HG03571 (cell line): ENCODE measurements around the gene RSBN1L.

Source experiments
- ATAC-seq: cut with Tn5 transposase; IDR thresholded peaks from one replicate; pipeline ENCODE4 v1.9.1; 2021; ENCODE audit not compliant: unreplicated experiment

RSBN1L gene

DNA sequence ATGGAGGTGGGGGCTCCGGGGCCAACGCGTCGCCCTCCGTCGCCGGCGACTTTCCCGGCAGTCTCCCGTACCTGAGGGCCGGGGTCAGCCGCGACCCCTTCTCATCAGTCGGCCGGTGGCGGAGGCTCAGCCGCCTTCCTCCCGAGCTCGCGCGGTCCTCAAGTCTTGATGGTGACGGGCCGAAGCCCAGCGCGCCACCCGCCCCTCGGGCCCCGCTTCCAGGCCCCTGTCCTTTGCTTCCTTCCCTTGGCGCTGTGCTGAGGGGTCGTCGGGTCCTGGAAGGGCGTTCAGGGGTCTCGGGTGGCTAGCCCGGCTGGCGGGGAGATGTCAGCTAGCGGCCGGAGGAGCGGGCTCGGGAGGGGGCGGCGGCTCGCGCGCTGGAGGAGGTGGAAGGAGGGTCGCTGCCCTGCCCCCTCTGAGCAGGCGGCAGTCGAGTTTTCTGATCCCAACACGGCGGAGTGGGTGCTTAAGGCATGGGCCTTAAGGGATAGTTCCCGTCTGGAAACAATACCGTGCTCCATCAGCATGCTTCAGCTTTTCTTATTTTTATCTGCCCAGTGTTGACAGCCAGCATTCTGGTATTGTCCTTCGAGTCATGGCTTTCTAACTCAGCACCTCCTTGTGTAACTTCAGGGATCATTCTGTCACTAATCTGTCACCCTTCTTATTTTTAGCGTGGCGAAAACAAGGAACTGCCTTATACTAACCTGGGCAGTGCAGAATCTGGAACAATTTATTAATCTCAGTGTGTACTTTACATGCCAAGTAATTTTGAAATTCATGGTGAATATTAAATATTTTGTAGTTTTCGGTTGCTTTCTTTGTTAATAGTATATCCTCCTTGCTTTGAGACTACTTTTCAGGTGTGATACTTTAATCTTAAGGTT is 103.1 kb downstream of the RSBN1L start:
- peak; percentile 0 for ATAC-seq

DNA sequence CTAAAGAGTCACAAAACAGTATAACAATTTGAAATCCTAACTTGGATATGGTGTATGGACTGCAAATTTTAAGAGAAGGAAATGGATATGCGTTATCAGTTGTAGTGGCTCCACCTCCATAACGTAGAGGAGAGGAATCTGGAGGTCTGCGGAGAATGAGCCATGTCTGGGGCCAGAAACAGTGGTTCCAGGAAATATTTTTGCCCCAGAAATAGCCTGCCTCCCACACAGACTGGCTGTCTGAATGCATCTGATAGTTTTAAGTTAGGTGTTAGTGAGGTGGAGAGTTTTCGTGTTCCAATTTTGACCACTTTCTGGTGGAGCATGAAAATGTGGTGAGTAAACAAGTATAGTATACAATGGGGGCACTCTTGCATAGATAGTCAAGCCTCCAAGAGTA is 103.9 kb downstream of the RSBN1L start:
- ATAC-seq = no peak

DNA sequence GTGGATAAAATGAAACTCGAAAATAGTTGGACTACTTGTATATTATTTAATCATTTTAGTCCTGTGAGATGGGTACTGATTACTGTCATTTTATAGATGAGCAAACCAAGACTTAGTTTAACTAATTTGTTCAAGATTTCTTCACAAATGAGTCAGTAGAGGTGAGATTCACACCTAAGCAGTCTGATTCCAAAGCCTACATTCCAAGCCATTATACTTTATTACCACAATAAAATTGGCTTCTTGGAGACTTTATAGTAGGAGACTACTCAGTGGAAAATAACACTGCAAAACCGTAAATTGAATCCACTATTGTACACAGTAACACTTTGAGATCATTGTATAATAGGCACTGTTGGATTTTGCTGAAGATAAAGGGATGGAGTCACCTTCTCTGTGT is 104.5 kb downstream of the RSBN1L start:
- ATAC-seq = no peak

DNA sequence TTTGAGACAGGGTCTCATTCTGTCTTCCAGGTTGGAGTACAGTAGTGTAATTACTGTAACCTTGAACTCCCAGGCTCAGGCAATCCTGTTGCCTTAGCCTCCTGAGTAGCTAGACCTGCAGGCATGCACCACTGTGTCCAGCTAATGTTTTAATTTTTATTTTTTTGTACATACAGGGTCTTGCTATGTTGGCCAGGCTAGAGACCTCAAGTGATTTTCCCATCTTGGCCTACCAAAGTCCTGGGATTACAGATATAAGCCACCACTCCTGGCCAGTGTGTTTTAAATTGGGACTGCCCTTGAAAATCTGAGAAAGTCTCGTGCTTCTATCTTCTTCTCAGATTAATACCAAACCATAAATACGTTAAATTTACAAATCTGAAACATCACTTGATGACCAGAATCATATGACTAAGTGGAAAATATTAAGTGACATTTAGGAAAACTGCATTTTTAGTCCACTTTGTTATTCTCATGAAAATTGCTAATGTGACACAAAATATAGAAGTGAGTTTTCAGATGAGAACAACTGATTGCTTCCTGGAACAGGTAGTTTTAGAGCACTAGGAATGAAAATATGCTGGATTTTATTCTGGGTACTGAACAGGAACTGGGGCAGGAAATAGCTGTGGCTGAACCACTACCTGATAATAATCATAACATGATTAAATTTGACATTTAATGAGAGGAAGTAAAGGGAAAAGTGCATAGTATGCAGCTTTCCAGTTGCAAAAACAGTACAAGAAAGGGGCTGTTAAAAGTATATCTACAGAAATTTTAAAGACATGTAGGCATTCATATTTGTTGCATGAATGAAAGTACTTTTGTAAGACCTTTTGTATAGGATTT is 106.5 kb downstream of the RSBN1L start:
- no peak for ATAC-seq

DNA sequence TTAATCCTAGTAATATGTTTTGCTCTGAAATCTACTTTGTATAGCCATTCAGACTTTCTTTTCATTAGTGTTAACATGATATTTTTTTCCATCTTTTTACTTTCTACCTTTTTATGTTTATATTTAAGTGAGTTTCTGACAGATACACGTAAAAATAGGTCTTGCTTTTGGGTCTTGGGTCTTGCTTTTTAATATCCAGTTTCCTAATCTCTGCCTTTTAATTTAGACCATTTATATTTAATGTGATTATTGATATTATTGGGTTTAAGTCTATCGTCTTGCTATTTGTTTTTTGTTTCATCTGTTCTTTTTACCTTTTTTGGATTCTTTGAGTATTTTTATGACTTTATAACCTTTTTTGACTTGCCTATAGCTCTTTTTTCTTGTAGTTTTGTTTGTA is 110.2 kb downstream of the RSBN1L start:
- no peak for ATAC-seq

DNA sequence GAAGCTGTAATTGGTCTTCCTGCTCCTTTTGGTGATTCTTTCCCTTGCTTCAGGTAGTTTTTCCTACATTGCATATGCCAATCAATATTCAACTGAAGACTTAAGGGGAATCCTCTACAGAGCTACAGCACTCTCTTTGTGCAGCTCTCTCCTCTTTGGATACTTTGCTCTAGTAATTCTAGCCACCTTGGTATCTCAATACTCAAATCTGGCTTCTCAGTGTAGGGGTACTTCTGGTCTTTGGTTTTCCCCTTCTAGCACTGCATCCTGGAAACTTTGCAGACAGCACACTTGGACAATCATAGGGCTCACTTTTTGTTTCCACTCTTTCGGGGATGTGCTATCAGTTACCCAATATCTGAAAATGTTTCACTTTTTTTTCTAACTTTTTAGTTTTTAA is 112.3 kb downstream of the RSBN1L start:
- no peak for ATAC-seq

DNA sequence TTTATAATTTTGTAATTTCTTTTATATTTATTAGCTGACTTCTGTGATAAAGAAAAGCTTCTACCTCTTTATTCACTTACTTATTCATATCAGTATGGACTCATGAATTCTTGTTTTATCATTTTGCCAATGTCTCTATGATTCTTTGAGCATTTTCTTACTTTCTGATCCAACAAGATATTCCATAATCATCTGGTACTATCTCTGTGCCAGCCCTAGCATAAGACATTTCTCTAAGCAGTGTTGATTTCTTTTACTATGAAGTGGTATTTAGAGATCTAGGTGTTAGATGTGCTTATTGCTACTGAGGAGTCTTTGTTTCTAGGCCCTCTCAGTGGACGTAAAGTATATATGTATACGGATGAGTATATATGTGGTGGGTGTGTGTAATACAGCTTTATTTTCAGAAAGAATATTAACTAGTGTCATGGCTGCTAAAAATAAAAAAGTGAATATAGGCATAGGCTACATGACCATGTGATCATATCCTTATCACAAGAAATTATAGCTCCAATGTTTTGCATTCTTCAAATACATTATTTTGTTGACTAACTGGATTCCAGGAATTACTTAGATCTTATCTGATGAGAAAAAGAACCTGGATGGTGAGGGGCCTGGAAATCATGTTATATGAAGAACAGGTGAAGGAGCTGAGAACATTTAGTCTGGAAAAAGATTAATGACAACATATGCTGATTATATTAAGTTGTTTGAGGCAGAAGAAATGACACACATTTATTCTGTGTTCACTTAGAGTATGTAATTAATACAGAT is 115.4 kb downstream of the RSBN1L start:
- ATAC-seq = no peak

DNA sequence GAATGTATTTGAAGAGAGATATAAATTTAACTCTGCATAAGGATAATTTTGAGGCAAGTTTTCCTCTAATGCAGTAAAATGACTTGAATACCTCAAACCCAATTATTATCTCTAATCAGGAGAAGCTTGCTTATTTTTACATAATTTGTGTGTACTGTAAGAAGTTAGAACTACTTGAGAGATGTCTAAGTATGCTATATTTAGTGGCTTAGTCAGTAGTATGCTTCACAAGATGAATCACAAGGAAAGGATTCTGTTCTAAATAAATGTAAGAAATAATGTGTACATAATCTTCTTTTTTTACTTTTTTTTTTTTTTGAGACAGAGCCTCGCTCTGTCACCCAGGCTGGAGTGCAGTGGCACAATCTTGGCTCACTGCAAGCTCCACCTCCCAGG is 116.0 kb downstream of the RSBN1L start:
- ATAC-seq = no peak

DNA sequence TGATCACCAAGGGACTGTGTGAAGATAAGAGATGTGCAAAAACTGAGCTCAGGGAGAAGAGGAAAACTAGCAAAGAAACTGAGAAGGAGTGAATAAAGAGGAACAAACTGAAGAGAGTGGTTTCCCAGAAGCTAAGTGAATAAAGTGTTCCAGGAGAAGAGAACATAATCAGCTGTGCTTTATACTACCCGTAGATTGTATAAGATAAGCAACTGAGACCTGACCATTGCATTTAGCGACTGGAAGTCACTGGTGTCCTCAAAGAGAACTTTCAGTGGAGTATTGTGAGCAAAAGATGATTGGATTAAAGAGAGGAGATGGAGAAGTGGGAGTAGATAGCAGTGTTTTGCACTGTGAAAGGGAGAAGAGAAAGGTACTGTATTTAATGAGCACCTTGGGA is 116.9 kb downstream of the RSBN1L start:
- no peak for ATAC-seq

DNA sequence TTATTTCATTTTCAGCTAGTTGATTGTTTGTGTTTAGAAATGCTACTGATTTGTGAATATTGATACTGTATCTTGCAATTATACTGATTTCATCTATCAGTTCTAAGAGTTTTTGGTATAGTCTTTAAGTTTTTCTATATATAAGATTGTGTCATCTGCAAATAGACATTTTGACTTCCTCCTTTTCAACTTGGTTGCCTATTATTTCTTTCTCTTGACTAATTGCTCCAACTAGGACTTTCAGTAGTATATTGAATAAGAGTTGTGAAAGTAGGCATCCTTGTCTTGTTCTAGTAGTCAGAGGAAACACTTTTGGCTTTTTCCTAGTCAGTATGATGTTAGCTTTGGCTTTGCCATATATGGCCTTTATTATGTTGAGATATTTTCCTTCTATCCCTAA is 122.8 kb downstream of the RSBN1L start:
- no peak for ATAC-seq

DNA sequence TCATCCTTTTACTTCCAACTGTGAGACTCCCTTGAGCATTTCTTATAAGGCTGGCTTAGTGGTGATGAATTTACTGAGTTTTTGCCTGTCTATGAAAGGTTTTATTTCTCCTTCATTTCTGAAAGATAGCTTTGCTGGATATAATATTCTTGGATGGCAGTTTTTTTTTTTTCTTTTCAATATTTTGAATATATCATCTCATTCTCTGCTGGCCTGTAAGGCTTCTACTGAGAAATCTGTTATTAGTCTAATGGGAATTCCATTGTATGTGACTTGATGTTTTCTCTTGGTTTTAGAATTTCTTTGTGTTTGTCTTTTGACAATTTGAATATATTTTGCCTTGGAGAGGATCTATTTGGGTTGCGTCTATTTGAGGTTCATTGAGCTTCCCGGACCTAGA is 124.7 kb downstream of the RSBN1L start:
- ATAC-seq = no peak

DNA sequence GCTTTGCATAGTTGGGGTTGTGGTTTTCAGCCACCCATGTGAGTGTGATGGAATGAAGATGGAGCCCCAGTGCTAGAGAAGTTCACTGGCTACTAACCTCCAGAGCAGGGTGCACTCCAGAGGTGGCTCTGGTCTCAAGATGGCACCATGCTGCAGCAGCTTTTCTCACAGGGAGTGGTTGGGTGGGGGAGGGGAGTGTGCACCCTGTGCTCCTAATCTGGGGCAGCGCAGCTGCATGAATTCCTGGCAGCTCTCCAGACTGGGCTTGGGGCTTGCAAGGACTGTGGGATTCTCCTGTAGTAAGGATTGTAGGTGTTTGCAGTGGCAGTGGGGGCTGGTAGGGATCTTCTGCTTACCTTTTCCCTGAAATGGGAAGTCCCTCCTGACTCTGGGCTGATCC is 126.0 kb downstream of the RSBN1L start:
- ATAC-seq = no peak

DNA sequence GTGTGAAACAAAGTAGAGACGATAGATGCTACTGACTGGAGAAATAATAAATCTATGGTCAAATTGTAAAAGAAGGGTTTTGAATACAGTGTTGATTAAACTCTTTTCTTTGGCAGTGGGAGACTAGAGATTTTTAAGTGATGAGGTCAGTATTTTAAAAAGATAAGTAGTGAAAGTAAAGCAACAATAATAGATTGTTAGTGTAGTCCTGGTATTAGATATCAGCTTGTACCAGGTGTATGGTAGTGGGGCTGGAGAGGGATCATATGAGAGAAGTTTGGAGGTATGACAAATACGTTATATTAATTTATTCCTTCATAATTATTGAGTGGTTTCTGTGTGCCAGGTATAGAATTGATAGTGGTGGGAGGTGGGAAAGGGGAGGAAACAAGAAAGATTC is 127.5 kb downstream of the RSBN1L start:
- peak; percentile 42 for ATAC-seq

DNA sequence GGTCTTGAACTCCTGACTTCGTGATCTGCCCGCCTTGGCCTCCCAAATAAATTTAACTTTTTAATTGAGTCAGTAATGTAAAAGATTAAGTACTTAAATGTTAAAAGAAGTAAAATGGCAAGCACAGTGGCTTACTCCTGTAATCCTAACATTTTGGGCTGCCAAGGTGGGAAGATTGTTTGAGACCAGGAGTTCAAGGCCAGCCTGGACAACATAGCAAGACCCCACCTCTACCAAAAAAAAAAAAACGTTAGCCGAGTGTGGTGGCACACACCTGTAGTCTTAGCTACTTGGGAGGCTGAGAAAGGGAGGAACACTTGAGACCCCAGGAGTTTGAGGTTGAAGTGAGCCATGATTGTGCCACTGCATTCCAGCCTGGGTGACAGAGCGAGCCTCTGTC is 128.4 kb downstream of the RSBN1L start:
- ATAC-seq = no peak

DNA sequence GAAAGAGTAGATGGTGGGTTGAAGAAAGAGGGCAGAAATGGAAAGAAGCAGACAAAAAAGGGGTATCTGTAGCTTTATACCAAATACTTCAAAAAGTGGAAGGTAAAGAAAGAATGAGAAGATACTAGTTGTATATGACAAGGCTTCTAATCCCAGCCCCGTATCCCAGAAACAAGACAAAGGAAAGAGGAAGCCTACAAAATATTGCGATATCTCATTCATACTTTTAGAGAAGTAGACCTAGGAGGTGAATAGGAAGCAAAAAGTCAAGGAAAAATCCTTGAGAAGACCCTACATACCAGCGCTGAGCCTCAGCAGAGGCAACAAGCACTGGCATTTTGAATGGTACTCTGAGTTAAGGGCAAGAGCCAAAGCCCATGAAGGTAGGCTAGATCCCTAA is 128.9 kb downstream of the RSBN1L start:
- ATAC-seq = no peak

DNA sequence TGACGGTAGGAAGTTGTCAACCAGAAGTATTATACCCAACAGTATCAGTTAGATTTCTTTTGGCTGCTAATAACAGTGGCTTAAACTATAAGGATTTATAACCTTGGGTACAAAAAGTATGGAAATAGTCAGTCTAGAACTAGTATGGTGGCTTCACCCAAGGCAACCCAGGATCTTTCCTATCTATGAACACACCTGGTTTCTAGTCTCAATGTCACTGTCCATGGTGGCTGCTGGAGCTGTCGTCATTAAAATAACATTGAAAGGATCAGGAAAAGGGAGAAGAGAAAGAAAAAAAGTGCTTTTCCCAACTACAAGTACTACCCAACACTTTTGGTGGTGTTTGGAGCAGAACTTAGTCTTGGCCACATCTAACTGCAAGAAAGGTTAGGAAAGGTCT is 130.0 kb downstream of the RSBN1L start:
- no peak for ATAC-seq

DNA sequence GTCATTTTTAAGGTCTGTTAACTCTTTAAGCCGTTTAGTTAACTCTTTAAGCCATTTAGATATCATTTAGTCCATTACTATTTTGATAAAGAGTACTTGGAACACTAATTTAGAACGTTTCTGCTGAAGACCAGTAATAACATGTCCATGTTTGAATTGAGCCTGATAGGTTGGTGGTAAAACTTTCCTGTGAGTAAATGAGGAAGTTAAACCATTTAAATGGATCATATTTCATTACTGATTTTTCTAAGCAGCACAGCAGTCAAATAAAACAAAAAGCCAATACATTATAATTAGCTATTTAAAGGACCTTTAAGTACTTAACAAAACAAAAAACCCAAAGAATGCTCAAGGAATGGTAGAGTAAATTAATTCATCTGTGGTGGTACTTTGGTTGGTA is 131.7 kb downstream of the RSBN1L start:
- ATAC-seq = no peak

DNA sequence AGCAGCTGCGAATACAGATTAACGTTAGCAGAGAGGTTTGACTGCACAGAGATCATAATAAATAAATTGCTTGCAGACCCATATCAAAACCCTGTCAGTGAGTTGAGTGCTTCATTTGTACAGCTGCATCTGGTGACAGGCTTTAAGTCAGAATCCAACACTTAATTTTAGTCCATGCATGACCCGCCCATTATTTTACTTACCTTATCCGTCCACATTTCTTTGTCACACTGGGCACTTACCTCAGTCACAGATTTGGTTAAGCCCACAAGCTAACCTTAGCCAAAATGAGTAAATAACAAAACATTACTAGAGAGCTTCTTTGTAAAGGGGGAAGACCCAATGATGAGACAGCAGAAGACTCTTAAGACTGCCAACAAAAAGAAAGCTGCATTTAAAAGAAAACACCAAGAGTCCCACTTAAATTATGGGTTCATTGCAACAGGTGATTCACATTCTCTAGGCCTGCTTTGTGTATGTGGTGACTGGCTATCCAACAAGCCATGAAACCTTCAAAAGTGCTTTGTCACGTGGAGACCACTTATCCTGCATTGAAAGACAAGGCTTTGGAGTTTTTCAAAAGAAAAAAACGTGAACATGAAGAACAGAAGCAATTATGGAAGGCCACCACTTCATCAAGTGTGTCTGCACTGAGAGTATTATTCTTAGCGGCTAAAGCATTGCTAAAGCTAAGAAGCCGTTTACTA is 134.5 kb downstream of the RSBN1L start:
- ATAC-seq = no peak

DNA sequence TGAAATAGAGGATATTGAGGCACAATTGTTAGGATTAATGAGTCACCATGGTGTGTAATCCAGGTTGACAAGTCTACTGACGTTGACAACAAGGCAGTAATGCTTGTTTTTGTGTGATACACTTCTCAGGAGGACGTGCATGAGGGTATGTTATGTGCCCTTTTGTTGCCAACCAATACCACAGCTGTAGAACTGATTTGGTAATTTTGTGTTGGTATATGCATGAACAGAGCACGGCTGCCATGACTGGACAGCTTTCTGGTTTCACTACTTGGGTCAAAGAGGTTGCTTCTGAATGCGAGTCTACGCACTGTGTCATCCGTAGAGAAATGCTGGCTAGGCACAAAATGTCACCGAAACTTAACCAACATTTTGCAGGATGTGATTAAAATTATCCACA is 135.2 kb downstream of the RSBN1L start:
- no peak for ATAC-seq

DNA sequence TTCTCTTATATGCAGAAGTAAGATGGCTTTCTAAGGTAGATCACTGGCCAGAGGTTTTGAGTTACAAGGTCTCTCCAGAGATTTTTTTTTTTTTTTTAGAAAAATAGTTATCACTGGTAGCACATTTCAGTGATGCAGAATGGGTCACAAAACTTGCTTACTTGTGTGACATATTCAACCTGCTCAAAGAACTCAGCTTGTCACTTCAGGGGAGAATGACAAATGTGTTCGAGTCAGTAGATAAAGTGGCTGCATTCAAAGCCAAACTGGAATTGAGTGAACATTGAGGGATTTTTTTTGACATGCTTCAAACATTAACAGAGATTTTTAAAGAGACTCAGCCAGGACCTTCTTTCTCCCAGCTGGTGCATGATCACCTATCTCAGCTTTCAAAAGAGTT is 135.7 kb downstream of the RSBN1L start:
- ATAC-seq = no peak
